ENCODE data around the gene TANC1. TPM values are rescaled to one million over a fixed set of nuclear protein-coding genes. Genes with fewer than 3 reads are reported as not detected.

The TANC1 gene
- total RNA-seq, 1 experiment from 2014 or later: not detected

- Histone ChIP-seq H3K79me2 (ENCODE audit: low read length) (no peaks in the 10 kb centered on the region), H3K4me1 (ENCODE audit: low read length) (no peaks in the 10 kb centered on the region), H3K9me2 (replicated peaks; ENCODE audit: insufficient read depth, low read length) (no peaks in the 10 kb centered on the region), H3K27ac (ENCODE audit: low read length) (no peak overlapping the region), H2AFZ (ENCODE audit: low read length) (no peak overlapping the region), H3K27me3 (ENCODE audit: low read length) (no peaks in the 10 kb centered on the region), H3K9ac (ENCODE audit: low read length) (no peak overlapping the region), H3K4me3 (ENCODE audit: low read length) (no peak overlapping the region), H4K20me1 (ENCODE audit: insufficient read depth, low read depth, low read length) (no peaks in the 10 kb centered on the region), H3K9me3 (ENCODE audit: low read length) (no peaks in the 10 kb centered on the region), H3K4me2 (ENCODE audit: low read depth, low read length, poor library complexity, severe bottlenecking) (no peak overlapping the region), H3K36me3 (ENCODE audit: insufficient read depth, low read length) (no peaks in the 10 kb centered on the region)
- no peak for DNase-seq
These were observed 36.9 kb upstream of the TANC1 start for GRCh38 chr2:158931572-158931971.

GRCh38 chr2:158932131-158932645 lies 36.3 kb upstream of the TANC1 start:
- no peak overlapping the region for H2AFZ ChIP-seq (ENCODE audit: low read length)
- no peak overlapping the region for H3K4me3 ChIP-seq (ENCODE audit: low read length)
- no peaks in the 10 kb centered on the region for H3K79me2 ChIP-seq (ENCODE audit: low read length)
- no peak overlapping the region for H3K4me2 ChIP-seq (ENCODE audit: low read depth, low read length, poor library complexity, severe bottlenecking)
- H3K27me3 ChIP-seq (ENCODE audit: low read length): no peaks in the 10 kb centered on the region
- H3K9me2 ChIP-seq (replicated peaks; ENCODE audit: insufficient read depth, low read length): no peaks in the 10 kb centered on the region
- H3K27ac ChIP-seq (ENCODE audit: low read length): no peak overlapping the region
- no peaks in the 10 kb centered on the region for H3K36me3 ChIP-seq (ENCODE audit: insufficient read depth, low read length)
- H3K9me3 ChIP-seq (ENCODE audit: low read length): no peaks in the 10 kb centered on the region
- H3K4me1 ChIP-seq (ENCODE audit: low read length): no peaks in the 10 kb centered on the region
- H3K9ac ChIP-seq (ENCODE audit: low read length): no peak overlapping the region
- no peak for DNase-seq
- no peaks in the 10 kb centered on the region for H4K20me1 ChIP-seq (ENCODE audit: insufficient read depth, low read depth, low read length)

- Histone ChIP-seq H4K20me1 (ENCODE audit: insufficient read depth, low read depth, low read length) (no peaks in the 10 kb centered on the region), H3K9ac (ENCODE audit: low read length) (no peak overlapping the region), H3K27ac (ENCODE audit: low read length) (no peak overlapping the region), H3K4me2 (ENCODE audit: low read depth, low read length, poor library complexity, severe bottlenecking) (no peak overlapping the region), H3K27me3 (ENCODE audit: low read length) (no peaks in the 10 kb centered on the region), H3K4me1 (ENCODE audit: low read length) (no peaks in the 10 kb centered on the region), H3K9me2 (replicated peaks; ENCODE audit: insufficient read depth, low read length) (no peaks in the 10 kb centered on the region), H3K79me2 (ENCODE audit: low read length) (no peaks in the 10 kb centered on the region), H3K4me3 (ENCODE audit: low read length) (no peak overlapping the region), H3K36me3 (ENCODE audit: insufficient read depth, low read length) (no peaks in the 10 kb centered on the region), H3K9me3 (ENCODE audit: low read length) (no peaks in the 10 kb centered on the region), H2AFZ (ENCODE audit: low read length) (no peak overlapping the region)
- DNase-seq: no peak
These were observed 34.3 kb upstream of the TANC1 start for GRCh38 chr2:158934170-158934569.

GRCh38 chr2:158935617-158936016 lies 32.8 kb upstream of the TANC1 start:
- H4K20me1 ChIP-seq (ENCODE audit: insufficient read depth, low read depth, low read length): no peaks in the 10 kb centered on the region
- H3K27ac ChIP-seq (ENCODE audit: low read length): no peak overlapping the region
- no peaks in the 10 kb centered on the region for H3K36me3 ChIP-seq (ENCODE audit: insufficient read depth, low read length)
- no peak overlapping the region for H3K4me2 ChIP-seq (ENCODE audit: low read depth, low read length, poor library complexity, severe bottlenecking)
- no peaks in the 10 kb centered on the region for H3K9me2 ChIP-seq (replicated peaks; ENCODE audit: insufficient read depth, low read length)
- no peaks in the 10 kb centered on the region for H3K79me2 ChIP-seq (ENCODE audit: low read length)
- DNase-seq: no peak
- H3K9ac ChIP-seq (ENCODE audit: low read length): no peak overlapping the region
- no peaks in the 10 kb centered on the region for H3K27me3 ChIP-seq (ENCODE audit: low read length)
- H2AFZ ChIP-seq (ENCODE audit: low read length): no peak overlapping the region
- H3K4me3 ChIP-seq (ENCODE audit: low read length): no peak overlapping the region
- no peaks in the 10 kb centered on the region for H3K4me1 ChIP-seq (ENCODE audit: low read length)
- H3K9me3 ChIP-seq (ENCODE audit: low read length): no peaks in the 10 kb centered on the region

- Histone ChIP-seq H3K79me2 (ENCODE audit: low read length) (no peaks in the 10 kb centered on the region), H3K9me3 (ENCODE audit: low read length) (no peaks in the 10 kb centered on the region), H4K20me1 (ENCODE audit: insufficient read depth, low read depth, low read length) (no peaks in the 10 kb centered on the region), H3K4me3 (ENCODE audit: low read length) (no peak overlapping the region), H3K9me2 (replicated peaks; ENCODE audit: insufficient read depth, low read length) (no peaks in the 10 kb centered on the region), H3K9ac (ENCODE audit: low read length) (no peak overlapping the region), H3K27me3 (ENCODE audit: low read length) (no peaks in the 10 kb centered on the region), H2AFZ (ENCODE audit: low read length) (no peak overlapping the region), H3K4me2 (ENCODE audit: low read depth, low read length, poor library complexity, severe bottlenecking) (no peak overlapping the region), H3K36me3 (ENCODE audit: insufficient read depth, low read length) (no peaks in the 10 kb centered on the region), H3K4me1 (ENCODE audit: low read length) (no peaks in the 10 kb centered on the region), H3K27ac (ENCODE audit: low read length) (no peak overlapping the region)
- no peak for DNase-seq
These were observed 31.5 kb upstream of the TANC1 start for GRCh38 chr2:158936978-158937377.

GRCh38 chr2:158940356-158940755 lies 28.1 kb upstream of the TANC1 start:
- H3K27ac ChIP-seq (ENCODE audit: low read length): no peak overlapping the region
- H2AFZ ChIP-seq (ENCODE audit: low read length): no peak overlapping the region
- DNase-seq: no peak
- no peaks in the 10 kb centered on the region for H3K79me2 ChIP-seq (ENCODE audit: low read length)
- H3K27me3 ChIP-seq (ENCODE audit: low read length): no peaks in the 10 kb centered on the region
- H3K4me2 ChIP-seq (ENCODE audit: low read depth, low read length, poor library complexity, severe bottlenecking): no peak overlapping the region
- H3K4me3 ChIP-seq (ENCODE audit: low read length): no peak overlapping the region
- H3K4me1 ChIP-seq (ENCODE audit: low read length): no peaks in the 10 kb centered on the region
- H4K20me1 ChIP-seq (ENCODE audit: insufficient read depth, low read depth, low read length): no peaks in the 10 kb centered on the region
- H3K9me2 ChIP-seq (replicated peaks; ENCODE audit: insufficient read depth, low read length): no peaks in the 10 kb centered on the region
- H3K9me3 ChIP-seq (ENCODE audit: low read length): no peaks in the 10 kb centered on the region
- H3K36me3 ChIP-seq (ENCODE audit: insufficient read depth, low read length): no peaks in the 10 kb centered on the region
- no peak overlapping the region for H3K9ac ChIP-seq (ENCODE audit: low read length)

GRCh38 chr2:158943973-158944372 lies 24.5 kb upstream of the TANC1 start:
- Histone ChIP-seq H3K9me3 (ENCODE audit: low read length) (no peaks in the 10 kb centered on the region), H3K9me2 (replicated peaks; ENCODE audit: insufficient read depth, low read length) (no peaks in the 10 kb centered on the region), H3K9ac (ENCODE audit: low read length) (no peak overlapping the region), H3K36me3 (ENCODE audit: insufficient read depth, low read length) (no peaks in the 10 kb centered on the region), H2AFZ (ENCODE audit: low read length) (no peak overlapping the region), H3K4me3 (ENCODE audit: low read length) (no peak overlapping the region), H3K27ac (ENCODE audit: low read length) (no peak overlapping the region), H3K27me3 (ENCODE audit: low read length) (no peaks in the 10 kb centered on the region), H3K4me2 (ENCODE audit: low read depth, low read length, poor library complexity, severe bottlenecking) (no peak overlapping the region), H3K4me1 (ENCODE audit: low read length) (no peaks in the 10 kb centered on the region), H3K79me2 (ENCODE audit: low read length) (no peaks in the 10 kb centered on the region), H4K20me1 (ENCODE audit: insufficient read depth, low read depth, low read length) (no peaks in the 10 kb centered on the region)
- no peak for DNase-seq

- Histone ChIP-seq H3K4me1 (ENCODE audit: low read length) (no peaks in the 10 kb centered on the region), H3K4me2 (ENCODE audit: low read depth, low read length, poor library complexity, severe bottlenecking) (no peak overlapping the region), H3K4me3 (ENCODE audit: low read length) (no peak overlapping the region), H4K20me1 (ENCODE audit: insufficient read depth, low read depth, low read length) (no peaks in the 10 kb centered on the region), H3K27me3 (ENCODE audit: low read length) (no peaks in the 10 kb centered on the region), H3K27ac (ENCODE audit: low read length) (no peak overlapping the region), H3K9me3 (ENCODE audit: low read length) (no peaks in the 10 kb centered on the region), H3K79me2 (ENCODE audit: low read length) (no peaks in the 10 kb centered on the region), H3K9me2 (replicated peaks; ENCODE audit: insufficient read depth, low read length) (no peaks in the 10 kb centered on the region), H3K9ac (ENCODE audit: low read length) (no peak overlapping the region), H2AFZ (ENCODE audit: low read length) (no peak overlapping the region), H3K36me3 (ENCODE audit: insufficient read depth, low read length) (no peaks in the 10 kb centered on the region)
- DNase-seq: no peak
These were observed 19.3 kb upstream of the TANC1 start for GRCh38 chr2:158948964-158949699.
